CD14-positive monocyte (primary cell): ENCODE data around the gene HNF4A. TPM values are rescaled to one million over a fixed set of nuclear protein-coding genes. Genes with fewer than 3 reads are reported as not detected.

ENCODE experiments used
- DNase-seq, 3 donors: peaks; one replicate each; pipeline ENCODE4 v3.0.0-alpha.2; 2011 to 2022
- H2AFZ ChIP-seq: 2 replicates; pipeline ENCODE4 v1.6.0; 2012; ENCODE audit warnings: mild to moderate bottlenecking, low read depth, low read length, inconsistent platforms; ENCODE audit not compliant: insufficient read depth, poor library complexity, severe bottlenecking
- H3K27ac ChIP-seq, 2 donors: 1 replicate in 1 of 2; 2 replicates in 1 of 2; pipeline ENCODE4 v1.5.1; 2012 to 2013; ENCODE audit warnings: low read length in 2 of 2, control low read depth in 1 of 2, inconsistent platforms in 1 of 2, low read depth in 1 of 2, mild to moderate bottlenecking in 1 of 2
- H3K27me3 ChIP-seq, 2 donors: one replicate each; pipeline versions ENCODE4 v1.6.0 to v1.6.1; 2011 to 2013; ENCODE audit warnings: low read length in 2 of 2; ENCODE audit not compliant: control insufficient read depth in 2 of 2, insufficient read depth in 2 of 2
- H3K36me3 ChIP-seq, 2 donors: replicated peaks in 1 of 2; 1 replicate in 1 of 2; 2 replicates in 1 of 2; pipeline versions ENCODE4 v1.5.1 to v1.6.1; 2012 to 2013; ENCODE audit warnings: low read length in 2 of 2, control low read depth in 1 of 2, inconsistent platforms in 1 of 2, mild to moderate bottlenecking in 1 of 2; ENCODE audit not compliant: insufficient read depth in 2 of 2, control insufficient read depth in 1 of 2
- H3K4me1 ChIP-seq, 2 donors: 1 replicate in 1 of 2; 2 replicates in 1 of 2; pipeline versions ENCODE4 v1.5.1 to v1.6.1; 2012 to 2013; ENCODE audit warnings: low read length in 2 of 2, control low read depth in 1 of 2, inconsistent platforms in 1 of 2, mild to moderate bottlenecking in 1 of 2, moderate library complexity in 1 of 2; ENCODE audit not compliant: insufficient read depth in 2 of 2, control insufficient read depth in 1 of 2
- H3K4me2 ChIP-seq: replicated peaks from 2 replicates; pipeline ENCODE3; 2012; ENCODE audit warnings: low read length, moderate library complexity, mild to moderate bottlenecking; ENCODE audit not compliant: poor library complexity, severe bottlenecking; ENCODE audit errors: extremely low read depth
- H3K4me3 ChIP-seq, 3 experiments: fragments of 200-600 bp in 1 of 3; sonication (generic) in 1 of 3; replicated peaks in 1 of 3; 1 replicate in 2 of 3; 2 replicates in 1 of 3; pipeline ENCODE4 v1.5.1; 2011 to 2013; ENCODE audit warnings: low read length in 3 of 3, mild to moderate bottlenecking in 3 of 3, control low read depth in 2 of 3, low read depth in 2 of 3, inconsistent platforms in 1 of 3, moderate library complexity in 1 of 3
- H3K79me2 ChIP-seq: 2 replicates; pipeline ENCODE4 v1.6.0; 2012; ENCODE audit warnings: mild to moderate bottlenecking, control low read depth, inconsistent platforms, low read length, moderate library complexity; ENCODE audit not compliant: insufficient read depth
- H3K9ac ChIP-seq: 2 replicates; pipeline ENCODE4 v1.6.0; 2017; ENCODE audit warnings: low read length, mild to moderate bottlenecking; ENCODE audit not compliant: insufficient read depth, poor library complexity, severe bottlenecking
- H3K9me3 ChIP-seq, 2 donors: replicated peaks in 1 of 2; 1 replicate in 1 of 2; 2 replicates in 1 of 2; pipeline versions ENCODE4 v1.5.1 to v1.6.1; 2012 to 2013; ENCODE audit warnings: low read length in 2 of 2, control low read depth in 1 of 2; ENCODE audit not compliant: control insufficient read depth in 1 of 2, insufficient read depth in 1 of 2
- H4K20me1 ChIP-seq: 2 replicates; pipeline ENCODE4 v1.6.0; 2012; ENCODE audit warnings: mild to moderate bottlenecking, low read length, control low read depth, moderate library complexity; ENCODE audit not compliant: insufficient read depth
- H3K27ac Mint-ChIP-seq, 7 donors: one replicate each; pipeline ENCODE4 v1.8.0; 2020; ENCODE audit warnings: mild to moderate bottlenecking in 7 of 7, mixed read lengths in 7 of 7, moderate library complexity in 6 of 7, inconsistent platforms in 2 of 7
- H3K27me3 Mint-ChIP-seq, 3 donors: one replicate each; pipeline ENCODE4 v1.8.0; 2021 to 2022; ENCODE audit warnings: low read depth in 3 of 3, mild to moderate bottlenecking in 3 of 3, mixed read lengths in 3 of 3, moderate library complexity in 3 of 3, inconsistent platforms in 1 of 3
- H3K36me3 Mint-ChIP-seq, 2 donors: one replicate each; pipeline ENCODE4 v1.8.0; 2020; ENCODE audit warnings: mixed read lengths in 2 of 2, inconsistent platforms in 1 of 2, mild to moderate bottlenecking in 1 of 2
- H3K4me1 Mint-ChIP-seq: one replicate; pipeline ENCODE4 v1.8.0; 2020; ENCODE audit warnings: mild to moderate bottlenecking, mixed read lengths
- H3K4me3 Mint-ChIP-seq, 2 donors: one replicate each; pipeline ENCODE4 v1.8.0; 2020; ENCODE audit warnings: mild to moderate bottlenecking in 2 of 2, mixed read lengths in 2 of 2, moderate library complexity in 1 of 2
- H3K9me3 Mint-ChIP-seq, 7 donors: one replicate each; pipeline ENCODE4 v1.8.0; 2020 to 2022; ENCODE audit warnings: mixed read lengths in 7 of 7, mild to moderate bottlenecking in 6 of 7, moderate library complexity in 6 of 7, inconsistent platforms in 2 of 7
- WGBS: methylation state at CpG from one replicate; pipeline ENCODE4 v1.1.5; 2013; ENCODE audit warnings: missing lambda C conversion rate; ENCODE audit not compliant: insufficient coverage; 5-methylcytosine and 5-hydroxymethylcytosine counted together
- intact Hi-C, 2 donors: fragments of 100-400 bp; cut with micrococcal nuclease; formaldehyde crosslinking; loops; one replicate each; pipeline versions ENCODE4 v1.15.0 to v1.15.1; 2023
- polyA plus RNA-seq, 3 donors: library from polyadenylated mRNA; depleted of rRNA in 1 of 3; unstranded in 2 of 3; stranded (reverse) in 1 of 3; fragments of 300-500 nt in 2 of 3; fragments of >200 nt in 1 of 3; fragmentation: Illumina TruSeq in 2 of 3; gene quantifications; 1 replicate in 2 of 3; 2 replicates in 1 of 3; pipeline ENCODE4 v1.2.3, GENCODE V29; 2012 to 2021
- TF ChIP-seq, protein P1 (sequence below): fragments of 200-600 bp; IDR thresholded peaks from one replicate; pipeline ENCODE4 v1.8.0; 2022; ENCODE audit warnings: antibody characterized with exemption, mild to moderate bottlenecking

The HNF4A gene
- polyA plus RNA-seq, 3 donors: not detected

GRCh38 chr20:44429419-44430269 lies 74.1 kb downstream of the HNF4A start:
- no peaks in the 10 kb centered on the region for H3K9me3 ChIP-seq
- DNase-seq: no peak
- H3K4me3 Mint-ChIP-seq: no peak overlapping the region
- H3K36me3 Mint-ChIP-seq: no peaks in the 10 kb centered on the region
- H3K27ac ChIP-seq: no peak overlapping the region
- 88% methylated on average over 12 of the region's 17 CpGs for WGBS
- peaks cover 6 to 13% (median 9%) of the 10 kb centered on the region in 3 donors for H3K27me3 Mint-ChIP-seq
- no peak overlapping the region for H2AFZ ChIP-seq
- H3K9ac ChIP-seq: no peak overlapping the region
- H4K20me1 ChIP-seq: no peaks in the 10 kb centered on the region
- H3K36me3 ChIP-seq: no peaks in the 10 kb centered on the region
- H3K27me3 ChIP-seq: no peaks in the 10 kb centered on the region
- no peak overlapping the region for H3K4me2 ChIP-seq
- H3K27ac Mint-ChIP-seq: no peak overlapping the region
- H3K9me3 Mint-ChIP-seq: peaks cover 0 to 1% (median 0%) of the 10 kb centered on the region in 7 donors
- H3K79me2 ChIP-seq: no peaks in the 10 kb centered on the region
- H3K4me1 Mint-ChIP-seq: no peaks in the 10 kb centered on the region
- no peaks in the 10 kb centered on the region for H3K4me1 ChIP-seq
- no peak overlapping the region for H3K4me3 ChIP-seq
- TF ChIP-seq, protein P1, sequence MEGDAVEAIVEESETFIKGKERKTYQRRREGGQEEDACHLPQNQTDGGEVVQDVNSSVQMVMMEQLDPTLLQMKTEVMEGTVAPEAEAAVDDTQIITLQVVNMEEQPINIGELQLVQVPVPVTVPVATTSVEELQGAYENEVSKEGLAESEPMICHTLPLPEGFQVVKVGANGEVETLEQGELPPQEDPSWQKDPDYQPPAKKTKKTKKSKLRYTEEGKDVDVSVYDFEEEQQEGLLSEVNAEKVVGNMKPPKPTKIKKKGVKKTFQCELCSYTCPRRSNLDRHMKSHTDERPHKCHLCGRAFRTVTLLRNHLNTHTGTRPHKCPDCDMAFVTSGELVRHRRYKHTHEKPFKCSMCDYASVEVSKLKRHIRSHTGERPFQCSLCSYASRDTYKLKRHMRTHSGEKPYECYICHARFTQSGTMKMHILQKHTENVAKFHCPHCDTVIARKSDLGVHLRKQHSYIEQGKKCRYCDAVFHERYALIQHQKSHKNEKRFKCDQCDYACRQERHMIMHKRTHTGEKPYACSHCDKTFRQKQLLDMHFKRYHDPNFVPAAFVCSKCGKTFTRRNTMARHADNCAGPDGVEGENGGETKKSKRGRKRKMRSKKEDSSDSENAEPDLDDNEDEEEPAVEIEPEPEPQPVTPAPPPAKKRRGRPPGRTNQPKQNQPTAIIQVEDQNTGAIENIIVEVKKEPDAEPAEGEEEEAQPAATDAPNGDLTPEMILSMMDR: no peak
- intact Hi-C loops: no loop called here

GRCh38 chr20:44430270-44431065 lies 75.0 kb downstream of the HNF4A start:
- no peak overlapping the region for H3K4me3 ChIP-seq
- H2AFZ ChIP-seq: no peak overlapping the region
- H3K36me3 Mint-ChIP-seq: no peaks in the 10 kb centered on the region
- no peak for DNase-seq
- H3K27ac ChIP-seq: no peak overlapping the region
- no peak overlapping the region for H3K4me3 Mint-ChIP-seq
- intact Hi-C loops: no loop called here
- H3K9me3 Mint-ChIP-seq: peaks cover 0 to 1% (median 0%) of the 10 kb centered on the region in 7 donors
- TF ChIP-seq, protein P1: no peak
- no peaks in the 10 kb centered on the region for H3K27me3 ChIP-seq
- no peak overlapping the region for H3K9ac ChIP-seq
- no peak overlapping the region for H3K27ac Mint-ChIP-seq
- no peak overlapping the region for H3K4me2 ChIP-seq
- H3K36me3 ChIP-seq: no peaks in the 10 kb centered on the region
- H3K4me1 ChIP-seq: no peaks in the 10 kb centered on the region
- peaks cover 1% of the 10 kb centered on the region for H3K4me1 Mint-ChIP-seq
- H4K20me1 ChIP-seq: no peaks in the 10 kb centered on the region
- H3K79me2 ChIP-seq: no peaks in the 10 kb centered on the region
- no peaks in the 10 kb centered on the region for H3K9me3 ChIP-seq
- 85% methylated on average over 2 of the region's 7 CpGs for WGBS
- H3K27me3 Mint-ChIP-seq: peaks cover 6 to 13% (median 10%) of the 10 kb centered on the region in 3 donors
